ENCODE measurements around the gene DTHD1.

DNA sequence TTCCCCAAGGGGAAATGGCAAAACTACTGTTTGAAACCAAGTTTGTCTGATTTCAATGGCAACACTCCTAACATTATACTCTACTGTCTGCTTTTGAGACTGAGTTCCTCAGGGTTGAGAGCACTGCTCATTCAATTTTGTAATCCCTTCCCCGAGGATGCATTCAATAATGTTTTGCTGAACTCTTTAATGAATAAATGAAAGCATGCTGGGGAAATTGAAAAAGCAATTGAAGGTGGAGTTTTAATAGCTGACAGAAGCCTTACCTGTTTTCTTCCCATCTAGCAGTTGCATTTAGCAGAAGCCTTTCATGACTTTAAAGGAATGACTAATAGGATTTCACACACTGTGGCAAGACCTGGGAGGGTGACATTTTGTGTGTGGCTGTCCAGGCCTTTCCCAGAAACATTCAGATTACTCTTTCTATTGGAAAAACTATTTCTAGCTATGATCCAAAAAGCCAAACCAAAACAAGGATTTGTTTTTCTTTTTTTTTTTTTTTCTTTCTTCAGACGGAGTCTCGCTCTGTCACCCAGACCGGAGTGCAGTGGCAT, 45.1 kb downstream of the DTHD1 start:
- TF ChIP-seq, protein P1, sequence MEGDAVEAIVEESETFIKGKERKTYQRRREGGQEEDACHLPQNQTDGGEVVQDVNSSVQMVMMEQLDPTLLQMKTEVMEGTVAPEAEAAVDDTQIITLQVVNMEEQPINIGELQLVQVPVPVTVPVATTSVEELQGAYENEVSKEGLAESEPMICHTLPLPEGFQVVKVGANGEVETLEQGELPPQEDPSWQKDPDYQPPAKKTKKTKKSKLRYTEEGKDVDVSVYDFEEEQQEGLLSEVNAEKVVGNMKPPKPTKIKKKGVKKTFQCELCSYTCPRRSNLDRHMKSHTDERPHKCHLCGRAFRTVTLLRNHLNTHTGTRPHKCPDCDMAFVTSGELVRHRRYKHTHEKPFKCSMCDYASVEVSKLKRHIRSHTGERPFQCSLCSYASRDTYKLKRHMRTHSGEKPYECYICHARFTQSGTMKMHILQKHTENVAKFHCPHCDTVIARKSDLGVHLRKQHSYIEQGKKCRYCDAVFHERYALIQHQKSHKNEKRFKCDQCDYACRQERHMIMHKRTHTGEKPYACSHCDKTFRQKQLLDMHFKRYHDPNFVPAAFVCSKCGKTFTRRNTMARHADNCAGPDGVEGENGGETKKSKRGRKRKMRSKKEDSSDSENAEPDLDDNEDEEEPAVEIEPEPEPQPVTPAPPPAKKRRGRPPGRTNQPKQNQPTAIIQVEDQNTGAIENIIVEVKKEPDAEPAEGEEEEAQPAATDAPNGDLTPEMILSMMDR (IDR thresholded peaks at IDR 0.05; ENCODE audit: low read depth, low read length, missing input control), result no peak
- TF ChIP-seq TAF1 (conservative IDR thresholded peaks at IDR 0.05), result no peak
- TF ChIP-seq YY1 (IDR thresholded peaks at IDR 0.05), result no peak
- TF ChIP-seq SP1 (IDR thresholded peaks at IDR 0.05), result no peak
- no peak for TF ChIP-seq JUND (IDR thresholded peaks at IDR 0.05)
- TF ChIP-seq, protein P2, sequence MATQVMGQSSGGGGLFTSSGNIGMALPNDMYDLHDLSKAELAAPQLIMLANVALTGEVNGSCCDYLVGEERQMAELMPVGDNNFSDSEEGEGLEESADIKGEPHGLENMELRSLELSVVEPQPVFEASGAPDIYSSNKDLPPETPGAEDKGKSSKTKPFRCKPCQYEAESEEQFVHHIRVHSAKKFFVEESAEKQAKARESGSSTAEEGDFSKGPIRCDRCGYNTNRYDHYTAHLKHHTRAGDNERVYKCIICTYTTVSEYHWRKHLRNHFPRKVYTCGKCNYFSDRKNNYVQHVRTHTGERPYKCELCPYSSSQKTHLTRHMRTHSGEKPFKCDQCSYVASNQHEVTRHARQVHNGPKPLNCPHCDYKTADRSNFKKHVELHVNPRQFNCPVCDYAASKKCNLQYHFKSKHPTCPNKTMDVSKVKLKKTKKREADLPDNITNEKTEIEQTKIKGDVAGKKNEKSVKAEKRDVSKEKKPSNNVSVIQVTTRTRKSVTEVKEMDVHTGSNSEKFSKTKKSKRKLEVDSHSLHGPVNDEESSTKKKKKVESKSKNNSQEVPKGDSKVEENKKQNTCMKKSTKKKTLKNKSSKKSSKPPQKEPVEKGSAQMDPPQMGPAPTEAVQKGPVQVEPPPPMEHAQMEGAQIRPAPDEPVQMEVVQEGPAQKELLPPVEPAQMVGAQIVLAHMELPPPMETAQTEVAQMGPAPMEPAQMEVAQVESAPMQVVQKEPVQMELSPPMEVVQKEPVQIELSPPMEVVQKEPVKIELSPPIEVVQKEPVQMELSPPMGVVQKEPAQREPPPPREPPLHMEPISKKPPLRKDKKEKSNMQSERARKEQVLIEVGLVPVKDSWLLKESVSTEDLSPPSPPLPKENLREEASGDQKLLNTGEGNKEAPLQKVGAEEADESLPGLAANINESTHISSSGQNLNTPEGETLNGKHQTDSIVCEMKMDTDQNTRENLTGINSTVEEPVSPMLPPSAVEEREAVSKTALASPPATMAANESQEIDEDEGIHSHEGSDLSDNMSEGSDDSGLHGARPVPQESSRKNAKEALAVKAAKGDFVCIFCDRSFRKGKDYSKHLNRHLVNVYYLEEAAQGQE (IDR thresholded peaks at IDR 0.05), result no peak

Data from liver (tissue), 3 donors.